Left forelimb (tissue), 1 donor: ENCODE measurements around the gene PCNA.

Experiments used
- DNase-seq: peaks from one replicate; pipeline ENCODE4 v3.0.0-alpha.2; 2018; ENCODE audit warnings: low spot score

Gene PCNA

DNA sequence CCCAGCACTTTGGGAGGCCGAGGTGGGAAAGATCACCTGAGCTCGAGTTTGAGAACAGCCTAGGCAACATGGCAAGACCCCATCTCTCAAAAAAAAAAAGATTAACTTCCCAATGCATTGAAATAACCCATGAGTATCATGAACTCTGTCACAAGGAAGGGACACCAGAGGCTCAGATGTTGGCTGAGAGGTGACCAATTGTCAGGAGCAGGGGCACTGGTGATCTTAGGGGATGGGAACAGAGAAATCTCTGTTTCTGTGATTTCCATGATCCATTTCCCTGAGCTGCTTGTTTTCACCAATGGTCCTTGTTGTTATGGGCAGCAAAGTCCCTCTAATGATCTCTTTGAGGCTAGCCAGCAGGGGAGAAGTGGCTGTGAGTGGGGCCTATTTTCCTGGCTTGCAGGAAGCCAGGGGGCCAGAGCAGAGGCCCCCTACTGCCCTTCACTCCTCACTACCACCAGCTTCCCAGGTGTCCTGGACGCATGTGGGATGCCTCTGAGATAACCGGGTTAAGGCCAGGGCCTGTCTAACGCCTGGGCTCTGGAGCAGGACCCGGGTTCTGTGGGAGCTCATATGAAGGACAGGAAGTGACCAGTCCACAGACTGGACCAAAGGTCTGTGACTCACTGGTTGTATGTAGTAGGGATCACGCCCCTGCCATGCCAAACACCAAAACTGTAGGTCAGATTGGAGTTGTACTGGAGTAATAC lies 54.4 kb downstream of the PCNA start:
- DNase-seq, result no peak
